Umbilical cord (tissue), 2 donors: ENCODE measurements around the gene CENPP. TPM values are rescaled to one million over a fixed set of nuclear protein-coding genes. Genes with fewer than 3 reads are reported as not detected.
A peak's percentile ranks its signal among the peaks of the same experiment; 100 is the strongest.

ENCODE experiments used
- DNase-seq: peaks from one replicate; pipeline ENCODE4 v3.0.0-alpha.2; 2015; ENCODE audit warnings: low spot score
- total RNA-seq: library from RNA; depleted of rRNA; stranded (reverse); fragments of >200 nt; gene quantifications from one replicate; pipeline ENCODE4 v1.2.3, GENCODE V29; 2014; ENCODE audit warnings: low replicate concordance; ENCODE audit not compliant: insufficient read depth

Gene CENPP
- 8.9 TPM for total RNA-seq

DNA sequence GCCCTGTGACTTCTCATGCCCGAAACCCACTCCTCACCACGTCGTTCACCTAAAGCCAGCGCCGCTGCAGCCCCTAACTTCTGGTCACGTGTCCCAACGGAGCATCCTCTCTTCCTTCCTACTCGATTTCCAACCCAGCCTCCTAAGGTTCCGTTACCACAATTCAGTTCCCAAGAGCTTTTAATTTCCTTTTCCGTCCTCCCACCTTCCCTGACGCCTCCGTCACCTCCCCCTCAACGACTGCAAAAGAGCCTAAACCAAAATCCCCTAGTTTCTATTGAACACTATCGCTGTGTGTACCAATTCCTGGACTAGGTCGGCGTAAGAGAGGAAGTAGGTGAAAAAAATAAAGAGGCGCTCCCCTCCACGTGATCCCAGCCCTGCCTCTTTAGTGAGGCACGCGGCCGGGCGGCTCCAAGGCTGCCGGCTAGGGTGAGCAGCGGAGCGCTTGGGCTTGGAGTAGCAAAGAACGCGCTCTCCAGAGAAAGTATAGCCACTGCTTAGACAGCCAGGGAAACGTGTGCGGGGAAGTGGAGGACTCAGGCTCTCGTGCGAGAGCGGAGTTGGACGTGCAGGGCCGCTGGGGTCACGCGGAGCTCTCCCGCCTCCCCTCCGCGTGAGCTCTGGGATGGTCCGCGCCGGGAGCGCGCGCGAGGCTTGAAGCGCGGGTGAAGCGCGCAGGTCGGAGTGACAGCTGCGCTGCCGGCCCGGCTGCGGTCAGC, at the start of gene CENPP, which contains the start of gene NOL8:
Gene CENPP, plus strand, starts transcription at position 685 of the 722 bp plus-strand sequence.
Gene NOL8, minus strand, starts transcription at position 82 of the 722 bp plus-strand sequence. CDS start 1,189 bp downstream, outside the sequence.
- peak; percentile 97 for DNase-seq

- DNase-seq: no peak
Observed at GRCh38 chr9:92276331-92277032, 49.3 kb upstream of the CENPP start.

DNA sequence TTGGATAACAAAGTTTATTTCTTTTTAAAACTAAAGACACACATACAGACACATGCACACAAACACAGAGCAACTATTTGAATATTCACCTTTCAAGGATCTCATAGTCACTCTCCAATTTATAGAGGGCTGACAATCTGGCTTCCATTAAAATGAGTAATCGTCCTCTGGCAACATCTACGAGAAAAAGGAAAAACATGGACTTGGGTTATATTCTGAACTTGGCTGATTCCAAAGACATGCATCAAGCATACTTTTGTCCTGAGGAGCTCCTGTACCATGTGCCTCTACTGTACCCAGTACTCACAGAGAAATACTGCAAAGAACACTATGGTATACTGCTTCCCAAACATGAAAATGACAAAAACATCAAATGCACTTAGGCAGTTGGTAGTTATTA, 47.6 kb upstream of the CENPP start:
- DNase-seq: no peak

- DNase-seq: no peak
Observed at GRCh38 chr9:92279302-92279701, 46.5 kb upstream of the CENPP start.

GRCh38 chr9:92289708-92290390, 35.9 kb upstream of the CENPP start:
- DNase-seq: no peak

- DNase-seq: no peak
Observed at GRCh38 chr9:92290785-92291429, 34.8 kb upstream of the CENPP start.

DNA sequence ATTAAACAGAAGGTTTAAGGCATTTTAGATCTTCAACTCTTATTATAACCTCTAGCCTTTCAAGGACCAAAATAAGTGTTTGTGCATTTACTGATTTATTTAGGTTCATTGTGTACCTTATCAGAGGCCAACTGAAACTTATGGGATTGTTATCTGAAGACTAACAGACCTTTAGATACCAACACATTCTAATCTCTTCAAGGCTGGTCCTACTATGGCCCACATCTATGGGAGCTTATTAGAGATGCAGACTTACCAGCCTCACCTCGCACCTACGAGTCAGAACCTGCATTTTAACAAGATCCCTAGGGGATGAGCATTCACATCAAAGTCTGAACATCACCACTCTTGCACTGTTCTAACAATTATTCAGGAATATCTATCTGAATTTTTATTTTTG, 34.2 kb upstream of the CENPP start:
- DNase-seq: no peak

DNA sequence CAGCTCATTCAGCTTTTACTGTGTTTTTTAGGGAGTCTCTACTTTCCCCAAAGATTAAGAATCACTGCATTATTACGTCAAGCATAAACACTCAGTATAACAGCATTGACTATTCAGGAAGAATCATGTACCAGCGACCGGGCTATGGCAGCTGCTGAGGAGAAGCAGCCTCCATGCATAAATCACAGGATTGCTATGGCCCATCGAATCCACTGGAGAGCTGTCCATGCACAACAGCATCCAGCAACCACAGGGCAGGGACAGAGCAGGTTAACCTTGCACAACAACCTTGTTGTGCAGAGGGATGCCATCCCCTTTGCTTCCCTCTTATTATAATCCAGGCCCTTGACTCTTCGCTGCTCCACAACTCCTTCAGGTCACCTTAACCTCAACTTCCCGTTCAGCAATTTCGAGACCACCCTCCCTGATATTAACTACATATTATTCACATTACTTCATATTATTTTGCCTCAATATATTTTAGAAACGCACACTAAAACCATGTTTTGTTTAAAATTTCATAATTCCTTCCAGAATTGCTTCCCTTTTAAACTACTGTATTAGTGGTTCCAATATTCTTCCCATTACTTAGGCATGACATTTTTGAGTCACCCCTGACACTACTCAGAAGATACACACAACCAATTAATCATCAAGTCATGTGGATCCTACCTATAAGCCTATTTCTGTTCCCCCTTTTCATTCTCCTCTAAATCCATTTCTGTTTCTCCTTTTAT, 33.2 kb upstream of the CENPP start:
- no peak for DNase-seq

- DNase-seq: no peak
Observed at GRCh38 chr9:92293075-92293354, 32.7 kb upstream of the CENPP start.

DNA sequence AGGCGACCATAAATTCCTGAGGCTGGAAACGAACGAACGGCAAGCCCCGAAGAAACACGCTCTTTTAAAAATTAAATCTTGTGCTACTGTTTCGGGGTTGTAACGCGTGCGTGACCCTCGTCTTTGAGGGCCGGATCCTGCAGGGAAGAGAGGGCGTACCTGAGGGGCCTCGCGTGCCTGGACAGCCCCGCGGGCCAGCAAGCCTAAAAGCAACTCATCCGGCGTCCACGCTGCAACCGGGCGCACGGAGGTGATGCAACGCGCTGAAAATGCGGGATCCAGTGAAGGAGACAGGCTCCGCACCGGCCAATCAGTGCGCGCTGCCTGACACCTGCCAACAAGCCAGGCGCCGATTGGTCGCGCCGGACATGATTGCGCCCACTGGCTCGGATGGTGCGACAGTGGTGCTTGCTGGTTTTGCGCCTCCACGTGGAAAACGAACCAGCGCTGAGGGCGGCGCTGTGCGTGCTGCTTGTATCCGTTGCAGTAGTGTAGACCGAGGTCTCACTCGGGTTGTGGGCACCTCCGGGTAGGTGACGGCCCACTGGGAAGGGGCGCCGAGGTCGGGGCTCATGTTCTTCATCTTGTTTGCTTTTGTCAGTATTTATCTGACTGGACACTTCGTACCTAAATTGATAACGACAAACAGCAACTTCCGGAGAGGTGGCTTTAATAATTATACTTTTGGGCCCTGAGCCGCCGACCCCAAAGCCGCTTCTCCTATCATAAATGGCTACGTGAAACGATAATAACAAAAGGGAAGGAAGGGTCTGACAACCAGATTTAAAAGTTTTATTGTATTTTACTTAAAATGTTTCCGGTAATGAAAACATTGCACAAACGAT, 32.1 kb upstream of the CENPP start, which contains the start of gene IARS1:
Gene IARS1, minus strand, starts transcription at position 246 of the 845 bp plus-strand sequence. CDS start 4,278 bp downstream, outside the sequence.
- DNase-seq: peak; percentile 99

GRCh38 chr9:92294297-92294676, 31.5 kb upstream of the CENPP start:
- DNase-seq: peak; percentile 24

GRCh38 chr9:92295240-92295790, 30.4 kb upstream of the CENPP start:
- DNase-seq: no peak

DNA sequence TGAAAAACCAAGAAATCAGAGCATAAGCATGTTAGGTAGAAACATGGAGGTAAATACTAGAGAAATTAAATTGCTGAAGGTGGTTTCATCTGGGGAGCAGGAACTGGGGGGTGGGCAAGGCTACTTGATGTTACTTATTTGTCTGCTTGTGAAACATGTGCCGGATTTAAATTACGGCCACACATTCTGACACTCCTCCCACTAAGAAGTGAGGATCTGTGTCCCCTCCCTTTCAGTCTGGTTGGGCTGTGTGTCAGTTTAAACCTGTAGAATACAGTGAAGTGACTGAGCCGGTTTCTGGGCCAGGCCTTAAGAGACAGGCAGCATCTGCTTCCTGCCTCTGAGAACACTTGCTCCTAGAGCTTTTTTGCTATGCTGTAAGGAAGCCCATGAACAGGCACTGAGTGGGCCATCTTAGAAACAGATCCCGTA, 29.9 kb upstream of the CENPP start:
- DNase-seq: peak; percentile 66

- DNase-seq: no peak
Observed at GRCh38 chr9:92297611-92298010, 28.1 kb upstream of the CENPP start.

- DNase-seq: no peak
Observed at GRCh38 chr9:92298036-92298435, 27.7 kb upstream of the CENPP start.

- DNase-seq: no peak
Observed at GRCh38 chr9:92299116-92299515, 26.6 kb upstream of the CENPP start.

DNA sequence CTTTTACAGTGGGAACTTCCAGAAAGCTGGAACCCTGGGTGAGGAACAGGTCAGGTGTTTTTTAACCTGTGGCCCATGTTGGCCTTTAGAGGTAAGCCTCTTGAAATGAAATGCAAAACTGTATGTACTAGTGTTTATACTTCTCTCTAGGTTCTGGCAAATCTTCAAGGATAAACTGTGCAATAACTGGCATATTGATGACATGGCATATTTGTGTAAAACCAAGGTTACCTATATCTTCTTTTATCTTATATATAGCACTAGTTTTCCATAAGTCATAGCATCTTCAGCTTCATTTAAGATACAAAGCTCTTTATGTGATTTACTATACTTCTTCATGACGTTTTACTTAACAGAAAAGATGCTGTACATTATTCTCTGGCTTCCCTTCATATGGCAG, 24.8 kb upstream of the CENPP start:
- no peak for DNase-seq

DNA sequence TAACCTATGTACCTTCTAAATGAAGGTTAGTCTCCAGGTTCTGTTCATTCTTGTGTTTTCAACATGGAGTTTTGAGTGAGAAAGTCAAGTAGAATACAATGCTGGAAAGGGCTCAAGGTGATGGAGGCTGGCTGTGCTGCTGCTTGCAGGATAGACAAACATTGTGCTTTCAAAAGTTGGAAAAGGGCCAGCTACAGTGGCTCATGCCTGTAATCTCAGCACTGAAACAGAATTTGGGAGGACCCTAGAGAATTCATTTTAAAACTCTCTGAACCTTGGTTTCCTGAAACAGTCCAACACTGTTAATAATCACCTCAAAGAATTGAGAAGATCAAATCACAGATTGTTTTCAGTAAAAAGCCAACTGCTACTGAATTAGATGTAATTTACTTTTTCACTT, 16.9 kb upstream of the CENPP start:
- DNase-seq: no peak

- no peak for DNase-seq
Observed at GRCh38 chr9:92310562-92310961, 15.2 kb upstream of the CENPP start.
